Peyer's patch (tissue), 4 donors: ENCODE measurements around the gene PXDC1.

ENCODE experiments used
- POLR2A ChIP-seq, 2 donors: fragments of 450-650 bp; IDR thresholded peaks; one replicate each; pipeline ENCODE4 v1.5.1; 2017; ENCODE audit warnings: antibody characterized with exemption in 2 of 2, mild to moderate bottlenecking in 2 of 2, moderate library complexity in 2 of 2
- TF ChIP-seq, protein P1 (sequence below), 6 experiments: fragments of 450-650 bp in 4 of 6; fragments of 200-600 bp in 2 of 6; sonication (generic) in 1 of 6; IDR thresholded peaks; one replicate each; pipeline ENCODE4 v1.5.1; 2017 to 2019; ENCODE audit warnings: antibody characterized with exemption in 6 of 6, mild to moderate bottlenecking in 3 of 6, moderate library complexity in 1 of 6

DNA sequence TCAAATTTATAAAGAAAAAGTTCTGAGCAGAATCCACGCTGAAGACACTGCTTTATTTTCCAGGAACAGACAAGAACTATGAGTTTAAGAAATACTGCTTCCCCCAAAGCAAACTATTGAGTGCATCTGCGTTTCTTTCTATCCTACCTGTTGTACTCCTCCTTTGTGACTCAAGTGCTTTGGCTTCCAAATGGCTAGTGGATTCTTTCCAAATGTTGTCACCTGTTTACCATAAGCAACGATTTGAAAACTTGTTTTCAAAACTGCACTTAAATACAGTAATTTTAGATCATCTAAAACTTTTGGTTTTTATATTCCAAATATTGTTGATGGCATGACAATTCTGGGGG lies 9.5 kb downstream of the PXDC1 start:
- TF ChIP-seq, protein P1, sequence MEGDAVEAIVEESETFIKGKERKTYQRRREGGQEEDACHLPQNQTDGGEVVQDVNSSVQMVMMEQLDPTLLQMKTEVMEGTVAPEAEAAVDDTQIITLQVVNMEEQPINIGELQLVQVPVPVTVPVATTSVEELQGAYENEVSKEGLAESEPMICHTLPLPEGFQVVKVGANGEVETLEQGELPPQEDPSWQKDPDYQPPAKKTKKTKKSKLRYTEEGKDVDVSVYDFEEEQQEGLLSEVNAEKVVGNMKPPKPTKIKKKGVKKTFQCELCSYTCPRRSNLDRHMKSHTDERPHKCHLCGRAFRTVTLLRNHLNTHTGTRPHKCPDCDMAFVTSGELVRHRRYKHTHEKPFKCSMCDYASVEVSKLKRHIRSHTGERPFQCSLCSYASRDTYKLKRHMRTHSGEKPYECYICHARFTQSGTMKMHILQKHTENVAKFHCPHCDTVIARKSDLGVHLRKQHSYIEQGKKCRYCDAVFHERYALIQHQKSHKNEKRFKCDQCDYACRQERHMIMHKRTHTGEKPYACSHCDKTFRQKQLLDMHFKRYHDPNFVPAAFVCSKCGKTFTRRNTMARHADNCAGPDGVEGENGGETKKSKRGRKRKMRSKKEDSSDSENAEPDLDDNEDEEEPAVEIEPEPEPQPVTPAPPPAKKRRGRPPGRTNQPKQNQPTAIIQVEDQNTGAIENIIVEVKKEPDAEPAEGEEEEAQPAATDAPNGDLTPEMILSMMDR (IDR thresholded peaks at IDR 0.05), result no peak
- TF ChIP-seq POLR2A (IDR thresholded peaks at IDR 0.05), result no peak
